Measurements from ENCODE around the gene JPH3.

GRCh38 chr16:87677830-87678229, 75.5 kb downstream of the JPH3 start:
- TF ChIP-seq CTCF (optimal IDR thresholded peaks at IDR 0.05 in 1 of 3, IDR thresholded peaks at IDR 0.05 in 1 of 3, conservative IDR thresholded peaks at IDR 0.05 in 1 of 3; ENCODE audit: extremely low read depth in 1 of 3, insufficient read depth in 2 of 3, low read length in 3 of 3): no peak
- TF ChIP-seq EZH2 (IDR thresholded peaks at IDR 0.05; ENCODE audit: low read length): no peak
